ENCODE results near the gene TGM3. TPM values are rescaled to one million over a fixed set of nuclear protein-coding genes. Genes with fewer than 3 reads are reported as not detected.

The TGM3 gene
- total and polyA plus RNA-seq, 2 of the 4 experiments (the other 2 are of a cell fraction) = not detected

DNA sequence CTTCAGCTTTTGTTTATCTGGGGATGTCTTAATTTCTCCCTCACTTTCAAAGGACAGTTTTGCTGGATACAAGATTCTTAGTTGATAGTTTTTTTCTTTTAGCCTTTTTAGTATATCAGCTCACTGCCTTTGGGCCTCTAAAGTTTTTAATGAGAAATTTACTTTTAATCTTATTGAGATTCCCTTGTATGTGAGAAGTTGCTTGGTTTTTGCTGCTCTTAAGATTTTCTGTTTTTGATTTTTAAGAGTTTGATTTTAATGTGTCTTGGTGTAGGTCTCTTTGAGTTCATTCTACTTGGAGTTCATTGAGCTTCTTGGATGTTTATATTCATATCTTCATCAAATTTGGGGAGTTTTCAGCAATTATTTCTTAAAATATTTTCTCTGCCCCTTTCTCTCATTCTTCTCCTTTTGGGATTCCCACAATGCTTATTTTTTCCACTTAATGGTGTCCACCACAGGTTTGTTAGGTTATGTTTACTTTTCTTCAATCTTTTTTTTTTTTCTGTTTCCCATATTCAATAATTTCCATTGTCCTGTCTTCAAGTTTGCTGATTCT lies 65.3 kb downstream of the TGM3 start:
- no peak for ATAC-seq (ENCODE audit: low read depth)
- Histone ChIP-seq H2BK15ac (ENCODE audit: low read depth, low read length) (no peak overlapping the region), H3K27ac (ENCODE audit: insufficient read depth, low read length) (no peak overlapping the region), H3K4me1 (ENCODE audit: control insufficient read depth, insufficient read depth, low read length) (no peaks in the 10 kb centered on the region), H3K36me3 (ENCODE audit: control insufficient read depth, insufficient read depth, low read length) (no peaks in the 10 kb centered on the region), H3K23ac (ENCODE audit: low read depth, low read length) (no peak overlapping the region), H3K18ac (ENCODE audit: low read depth, low read length) (no peak overlapping the region), H2BK120ac (ENCODE audit: low read depth, low read length) (no peak overlapping the region), H4K20me1 (ENCODE audit: insufficient read depth, low read length) (no peaks in the 10 kb centered on the region), H2AK9ac (replicated peaks; ENCODE audit: low read depth, low read length, poor library complexity) (no peak overlapping the region), H2BK5ac (ENCODE audit: low read depth, low read length, poor library complexity, severe bottlenecking) (no peak overlapping the region), H3K9me3 (ENCODE audit: control insufficient read depth, insufficient read depth, low read length) (no peaks in the 10 kb centered on the region), H3K27me3 (ENCODE audit: control insufficient read depth, insufficient read depth, low read length) (no peaks in the 10 kb centered on the region; the same call in none of the 2 replicates), H2BK20ac (ENCODE audit: low read depth, low read length) (no peak overlapping the region), H3K14ac (replicated peaks; ENCODE audit: low read depth, low read length) (no peak overlapping the region), H3K79me1 (ENCODE audit: low read depth in 1 of 2, low read length in 2 of 2) (no peaks in the 10 kb centered on the region), H4K91ac (ENCODE audit: insufficient read depth, low read depth, low read length) (no peak overlapping the region), H3K9ac (ENCODE audit: low read depth, low read length) (no peak overlapping the region), H2AFZ (replicated peaks; ENCODE audit: low read length, poor library complexity) (no peak overlapping the region), H3K4me3 (ENCODE audit: insufficient read depth, low read depth, low read length) (no peak overlapping the region), H4K8ac (ENCODE audit: low read depth in 2 of 2, low read length in 2 of 2) (no peak overlapping the region), H3K9me1 (ENCODE audit: insufficient read depth, low read length) (no peaks in the 10 kb centered on the region), H4K5ac (ENCODE audit: low read depth, low read length) (no peak overlapping the region), H3K4ac (ENCODE audit: low read depth, low read length) (no peak overlapping the region), H2AK5ac (ENCODE audit: low read depth, low read length) (no peak overlapping the region), H3K56ac (ENCODE audit: extremely low read depth, insufficient read depth, low read length) (no peak overlapping the region), H3K4me2 (ENCODE audit: low read depth, low read length) (no peak overlapping the region)
- DNase-seq = no peak
- dilution Hi-C loops (cut with HindIII; ENCODE audit: low sequenced_read_pairs, unreplicated experiment) = no loop called here
- intact Hi-C loops (cut with micrococcal nuclease) = no loop called here
- in situ Hi-C loops (cut with MboI; ENCODE audit: low sequenced_read_pairs) = no loop called here
- POLR2A ChIA-PET (ENCODE audit: unreplicated experiment) = no interaction called here
- CTCF ChIA-PET = no interaction called here
- TF ChIP-seq BHLHE40 (IDR thresholded peaks at IDR 0.05; ENCODE audit: low read depth, low read length) = no peak
- BruUV-seq (replicated peaks) = no TSS peak
